Femur (tissue), 1 donor: ENCODE data around the gene CCDC158.
"Not testable (repeated sequence)": the region's sequence is repeated elsewhere in the genome, so short reads cannot be mapped to it uniquely, and the experiment has no call there.

Experiments
- DNase-seq: peaks from one replicate; pipeline ENCODE4 v3.0.0-alpha.2; 2017

The CCDC158 gene

GRCh38 chr4:76420762-76421581 is at the start of gene CCDC158:
Gene CCDC158 (minus strand): TSS chr4:76421141. CDS start chr4:76403207, 17,934 bp downstream.
- peak; percentile 38 for DNase-seq

GRCh38 chr4:76470532-76470931 is 49.6 kb upstream of the CCDC158 start:
- DNase-seq, result no peak

- no peak for DNase-seq
Observed at GRCh38 chr4:76470064-76470463, 49.1 kb upstream of the CCDC158 start.

GRCh38 chr4:76463568-76463967 is 42.6 kb upstream of the CCDC158 start:
- DNase-seq, result no peak

GRCh38 chr4:76459291-76459723 is 38.4 kb upstream of the CCDC158 start:
- peak; percentile 55 for DNase-seq

- peak; percentile 44 for DNase-seq
Observed at GRCh38 chr4:76458825-76459224, 37.9 kb upstream of the CCDC158 start.

GRCh38 chr4:76458297-76458696 is 37.4 kb upstream of the CCDC158 start:
- no peak for DNase-seq

GRCh38 chr4:76457885-76458284 is 36.9 kb upstream of the CCDC158 start:
- no peak for DNase-seq

GRCh38 chr4:76454073-76454472 is 33.1 kb upstream of the CCDC158 start:
- not testable (repeated sequence) for DNase-seq

- DNase-seq, result no peak
Observed at GRCh38 chr4:76453232-76453631, 32.3 kb upstream of the CCDC158 start.

GRCh38 chr4:76449833-76450232 is 28.9 kb upstream of the CCDC158 start:
- no peak for DNase-seq

- no peak for DNase-seq
Observed at GRCh38 chr4:76449362-76449767, 28.4 kb upstream of the CCDC158 start.

GRCh38 chr4:76448211-76448610 is 27.3 kb upstream of the CCDC158 start:
- DNase-seq, result no peak

- DNase-seq, result no peak
Observed at GRCh38 chr4:76447393-76447851, 26.5 kb upstream of the CCDC158 start.

- no peak for DNase-seq
Observed at GRCh38 chr4:76445911-76446310, 25.0 kb upstream of the CCDC158 start.

- DNase-seq, result no peak
Observed at GRCh38 chr4:76443376-76443775, 22.4 kb upstream of the CCDC158 start.

GRCh38 chr4:76442807-76443206 is 21.9 kb upstream of the CCDC158 start:
- no peak for DNase-seq

GRCh38 chr4:76441881-76442280 is 20.9 kb upstream of the CCDC158 start:
- no peak for DNase-seq

GRCh38 chr4:76439491-76439890 is 18.6 kb upstream of the CCDC158 start:
- no peak for DNase-seq

GRCh38 chr4:76435528-76436319 is 14.8 kb upstream of the CCDC158 start:
- no peak for DNase-seq

- no peak for DNase-seq
Observed at GRCh38 chr4:76434901-76435527, 14.1 kb upstream of the CCDC158 start, which contains the start of gene SHROOM3. Gene SHROOM3 (plus strand): TSS chr4:76435229. CDS start chr4:76436053, 824 bp downstream.

- DNase-seq, result no peak
Observed at GRCh38 chr4:76430519-76431388, 9.8 kb upstream of the CCDC158 start.
